Subcutaneous abdominal adipose tissue (tissue), 5 donors: ENCODE measurements around the gene SLC6A7.
A peak's percentile ranks its signal among the peaks of the same experiment; 100 is the strongest.

Experiments
- H3K27ac ChIP-seq: one replicate; pipeline ENCODE4 v1.7.0; 2013; ENCODE audit warnings: low read depth, mild to moderate bottlenecking, inconsistent platforms, low read length, moderate library complexity
- H3K27me3 ChIP-seq, 5 donors: one replicate each; pipeline ENCODE4 v1.7.0; 2013; ENCODE audit warnings: low read length in 5 of 5, inconsistent platforms in 1 of 5; ENCODE audit not compliant: control insufficient read depth in 5 of 5, insufficient read depth in 4 of 5
- H3K36me3 ChIP-seq, 5 donors: one replicate each; pipeline ENCODE4 v1.7.0; 2013; ENCODE audit warnings: low read length in 5 of 5; ENCODE audit not compliant: control insufficient read depth in 5 of 5, insufficient read depth in 5 of 5
- H3K4me1 ChIP-seq, 5 donors: one replicate each; pipeline ENCODE4 v1.7.0; 2013; ENCODE audit warnings: low read length in 5 of 5, mild to moderate bottlenecking in 3 of 5, moderate library complexity in 1 of 5; ENCODE audit not compliant: control insufficient read depth in 5 of 5, insufficient read depth in 5 of 5
- H3K4me3 ChIP-seq, 5 donors: one replicate each; pipeline ENCODE4 v1.7.0; 2013; ENCODE audit warnings: low read length in 5 of 5, low read depth in 1 of 5
- H3K9ac ChIP-seq, 5 donors: one replicate each; pipeline ENCODE4 v1.7.0; 2013; ENCODE audit warnings: low read length in 5 of 5, mild to moderate bottlenecking in 4 of 5, moderate library complexity in 3 of 5
- H3K9me3 ChIP-seq, 5 donors: one replicate each; pipeline ENCODE4 v1.7.0; 2013; ENCODE audit warnings: low read length in 5 of 5; ENCODE audit not compliant: control insufficient read depth in 5 of 5
- donor health status: healthy.
- donor health status: healthy.
- donor health status: healthy.
- donor health status: healthy.
- donor health status: healthy.

The SLC6A7 gene

GRCh38 chr5:150189728-150190502 lies at the start of gene SLC6A7:
Gene SLC6A7, plus strand, starts transcription at chr5:150190062. Its CDS starts 266 bp downstream, at chr5:150190328.
- Histone ChIP-seq H3K4me3 (peak within 1 kb of the TSS in 2 of 5 donors; percentile 8 to 23), H3K9me3 (no peaks in the 10 kb centered on the region), H3K4me1 (peaks cover 0 to 14% (median 5%) of the 10 kb centered on the region in 5 donors), H3K36me3 (no peaks in the 10 kb centered on the region), H3K27ac (no peak within 1 kb of the TSS), H3K9ac (no peak within 1 kb of the TSS), H3K27me3 (peaks cover 13 to 34% (median 24%) of the 10 kb centered on the region in 5 donors)

- H3K27me3 ChIP-seq = peaks cover 0 to 23% (median 2%) of the 10 kb centered on the region in 5 donors
- peak overlapping the region; percentile 50 for H3K27ac ChIP-seq
- H3K4me3 ChIP-seq = peak overlapping the region in 2 of 5 donors; percentile 0 to 15
- H3K36me3 ChIP-seq = peaks cover 0 to 8% (median 4%) of the 10 kb centered on the region in 5 donors
- no peak overlapping the region for H3K9ac ChIP-seq
- no peaks in the 10 kb centered on the region for H3K9me3 ChIP-seq
- H3K4me1 ChIP-seq = peaks cover 16 to 96% (median 85%) of the 10 kb centered on the region in 5 donors
Observed at GRCh38 chr5:150140830-150141229, 49.0 kb upstream of the SLC6A7 start.

- Histone ChIP-seq H3K9me3 (no peaks in the 10 kb centered on the region), H3K36me3 (peaks cover 0 to 7% (median 4%) of the 10 kb centered on the region in 5 donors), H3K27ac (peak overlapping the region; percentile 78), H3K9ac (peak overlapping the region in 1 of 5 donors; percentile 6), H3K27me3 (peaks cover 0 to 19% (median 2%) of the 10 kb centered on the region in 5 donors), H3K4me1 (peaks cover 19 to 88% (median 87%) of the 10 kb centered on the region in 5 donors), H3K4me3 (no peak overlapping the region)
Observed at GRCh38 chr5:150141544-150142184, 48.2 kb upstream of the SLC6A7 start.

GRCh38 chr5:150142185-150142958 lies 47.5 kb upstream of the SLC6A7 start:
- H3K36me3 ChIP-seq = peaks cover 0 to 4% (median 2%) of the 10 kb centered on the region in 5 donors
- no peak overlapping the region for H3K4me3 ChIP-seq
- H3K27ac ChIP-seq = peak overlapping the region; percentile 78
- H3K27me3 ChIP-seq = peaks cover 0 to 15% (median 1%) of the 10 kb centered on the region in 5 donors
- peaks cover 19 to 88% (median 87%) of the 10 kb centered on the region in 5 donors for H3K4me1 ChIP-seq
- H3K9ac ChIP-seq = peak overlapping the region in 1 of 5 donors; percentile 44
- H3K9me3 ChIP-seq = no peaks in the 10 kb centered on the region

- Histone ChIP-seq H3K4me1 (peaks cover 21 to 87% (median 83%) of the 10 kb centered on the region in 5 donors), H3K27ac (peak overlapping the region; percentile 78), H3K4me3 (no peak overlapping the region), H3K36me3 (peaks cover 0 to 4% (median 2%) of the 10 kb centered on the region in 5 donors), H3K9ac (peak overlapping the region in 1 of 5 donors; percentile 44), H3K9me3 (no peaks in the 10 kb centered on the region), H3K27me3 (peaks cover 0 to 16% (median 0%) of the 10 kb centered on the region in 5 donors)
Observed at GRCh38 chr5:150142959-150143349, 46.9 kb upstream of the SLC6A7 start.

GRCh38 chr5:150143350-150144245 lies 46.3 kb upstream of the SLC6A7 start:
- peak overlapping the region in 1 of 5 donors; percentile 44 for H3K9ac ChIP-seq
- H3K4me3 ChIP-seq = peak overlapping the region in 3 of 5 donors; percentile 11 to 28 (median 18)
- H3K36me3 ChIP-seq = peaks cover 0 to 4% (median 2%) of the 10 kb centered on the region in 5 donors
- no peaks in the 10 kb centered on the region for H3K9me3 ChIP-seq
- H3K4me1 ChIP-seq = peaks cover 22 to 87% (median 81%) of the 10 kb centered on the region in 5 donors
- H3K27ac ChIP-seq = peak overlapping the region; percentile 78
- H3K27me3 ChIP-seq = peaks cover 0 to 16% (median 0%) of the 10 kb centered on the region in 5 donors

GRCh38 chr5:150144246-150144801 lies 45.5 kb upstream of the SLC6A7 start:
- Histone ChIP-seq H3K9me3 (no peaks in the 10 kb centered on the region), H3K4me3 (peak overlapping the region in 3 of 5 donors; percentile 11 to 28 (median 18)), H3K9ac (no peak overlapping the region), H3K27me3 (peaks cover 0 to 16% (median 3%) of the 10 kb centered on the region in 5 donors), H3K27ac (peak overlapping the region; percentile 78), H3K4me1 (peaks cover 27 to 87% (median 79%) of the 10 kb centered on the region in 5 donors), H3K36me3 (peaks cover 0 to 5% (median 4%) of the 10 kb centered on the region in 5 donors)

- Histone ChIP-seq H3K9ac (no peak overlapping the region), H3K9me3 (no peaks in the 10 kb centered on the region), H3K27ac (peak overlapping the region; percentile 78), H3K4me3 (peak overlapping the region in 1 of 5 donors; percentile 11), H3K27me3 (peaks cover 0 to 20% (median 3%) of the 10 kb centered on the region in 5 donors), H3K36me3 (peaks cover 0 to 5% (median 4%) of the 10 kb centered on the region in 5 donors), H3K4me1 (peaks cover 29 to 88% (median 79%) of the 10 kb centered on the region in 5 donors)
Observed at GRCh38 chr5:150144879-150145278, 45.0 kb upstream of the SLC6A7 start.
